ENCODE measurements around the gene ONECUT1. TPM values are rescaled to one million over a fixed set of nuclear protein-coding genes. Genes with fewer than 3 reads are reported as not detected.

ONECUT1 gene
- total and polyA plus RNA-seq, 10 of the 15 experiments (the other 5 are each of a cell fraction or from before 2014, with no cell fraction given) = 0.28 TPM; not detected in 9

DNA sequence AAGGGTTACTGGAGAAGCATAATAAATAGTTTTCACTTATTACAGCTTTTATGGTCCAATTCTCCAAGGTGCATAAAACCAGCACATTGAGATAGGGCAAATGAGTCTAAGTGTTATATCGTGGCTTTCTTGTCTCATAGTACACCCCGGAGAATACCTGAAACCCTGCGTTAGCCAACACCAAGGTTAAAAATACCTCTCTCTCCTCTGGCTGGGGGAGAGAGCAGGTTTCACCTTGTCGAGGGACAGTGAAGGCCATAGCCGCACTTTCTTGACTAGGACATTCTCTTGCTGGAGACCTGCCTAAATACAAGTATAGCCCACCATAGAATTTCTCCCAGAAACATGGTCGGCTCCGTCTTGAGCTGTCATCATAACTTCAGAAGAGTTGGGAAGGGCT lies 59.5 kb downstream of the ONECUT1 start (continued):
- TF ChIP-seq, protein P1, sequence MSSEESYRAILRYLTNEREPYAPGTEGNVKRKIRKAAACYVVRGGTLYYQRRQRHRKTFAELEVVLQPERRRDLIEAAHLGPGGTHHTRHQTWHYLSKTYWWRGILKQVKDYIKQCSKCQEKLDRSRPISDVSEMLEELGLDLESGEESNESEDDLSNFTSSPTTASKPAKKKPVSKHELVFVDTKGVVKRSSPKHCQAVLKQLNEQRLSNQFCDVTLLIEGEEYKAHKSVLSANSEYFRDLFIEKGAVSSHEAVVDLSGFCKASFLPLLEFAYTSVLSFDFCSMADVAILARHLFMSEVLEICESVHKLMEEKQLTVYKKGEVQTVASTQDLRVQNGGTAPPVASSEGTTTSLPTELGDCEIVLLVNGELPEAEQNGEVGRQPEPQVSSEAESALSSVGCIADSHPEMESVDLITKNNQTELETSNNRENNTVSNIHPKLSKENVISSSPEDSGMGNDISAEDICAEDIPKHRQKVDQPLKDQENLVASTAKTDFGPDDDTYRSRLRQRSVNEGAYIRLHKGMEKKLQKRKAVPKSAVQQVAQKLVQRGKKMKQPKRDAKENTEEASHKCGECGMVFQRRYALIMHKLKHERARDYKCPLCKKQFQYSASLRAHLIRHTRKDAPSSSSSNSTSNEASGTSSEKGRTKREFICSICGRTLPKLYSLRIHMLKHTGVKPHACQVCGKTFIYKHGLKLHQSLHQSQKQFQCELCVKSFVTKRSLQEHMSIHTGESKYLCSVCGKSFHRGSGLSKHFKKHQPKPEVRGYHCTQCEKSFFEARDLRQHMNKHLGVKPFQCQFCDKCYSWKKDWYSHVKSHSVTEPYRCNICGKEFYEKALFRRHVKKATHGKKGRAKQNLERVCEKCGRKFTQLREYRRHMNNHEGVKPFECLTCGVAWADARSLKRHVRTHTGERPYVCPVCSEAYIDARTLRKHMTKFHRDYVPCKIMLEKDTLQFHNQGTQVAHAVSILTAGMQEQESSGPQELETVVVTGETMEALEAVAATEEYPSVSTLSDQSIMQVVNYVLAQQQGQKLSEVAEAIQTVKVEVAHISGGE (CRISPR knock-in tag; IDR thresholded peaks at IDR 0.05) = no peak
- TF ChIP-seq, protein P2, sequence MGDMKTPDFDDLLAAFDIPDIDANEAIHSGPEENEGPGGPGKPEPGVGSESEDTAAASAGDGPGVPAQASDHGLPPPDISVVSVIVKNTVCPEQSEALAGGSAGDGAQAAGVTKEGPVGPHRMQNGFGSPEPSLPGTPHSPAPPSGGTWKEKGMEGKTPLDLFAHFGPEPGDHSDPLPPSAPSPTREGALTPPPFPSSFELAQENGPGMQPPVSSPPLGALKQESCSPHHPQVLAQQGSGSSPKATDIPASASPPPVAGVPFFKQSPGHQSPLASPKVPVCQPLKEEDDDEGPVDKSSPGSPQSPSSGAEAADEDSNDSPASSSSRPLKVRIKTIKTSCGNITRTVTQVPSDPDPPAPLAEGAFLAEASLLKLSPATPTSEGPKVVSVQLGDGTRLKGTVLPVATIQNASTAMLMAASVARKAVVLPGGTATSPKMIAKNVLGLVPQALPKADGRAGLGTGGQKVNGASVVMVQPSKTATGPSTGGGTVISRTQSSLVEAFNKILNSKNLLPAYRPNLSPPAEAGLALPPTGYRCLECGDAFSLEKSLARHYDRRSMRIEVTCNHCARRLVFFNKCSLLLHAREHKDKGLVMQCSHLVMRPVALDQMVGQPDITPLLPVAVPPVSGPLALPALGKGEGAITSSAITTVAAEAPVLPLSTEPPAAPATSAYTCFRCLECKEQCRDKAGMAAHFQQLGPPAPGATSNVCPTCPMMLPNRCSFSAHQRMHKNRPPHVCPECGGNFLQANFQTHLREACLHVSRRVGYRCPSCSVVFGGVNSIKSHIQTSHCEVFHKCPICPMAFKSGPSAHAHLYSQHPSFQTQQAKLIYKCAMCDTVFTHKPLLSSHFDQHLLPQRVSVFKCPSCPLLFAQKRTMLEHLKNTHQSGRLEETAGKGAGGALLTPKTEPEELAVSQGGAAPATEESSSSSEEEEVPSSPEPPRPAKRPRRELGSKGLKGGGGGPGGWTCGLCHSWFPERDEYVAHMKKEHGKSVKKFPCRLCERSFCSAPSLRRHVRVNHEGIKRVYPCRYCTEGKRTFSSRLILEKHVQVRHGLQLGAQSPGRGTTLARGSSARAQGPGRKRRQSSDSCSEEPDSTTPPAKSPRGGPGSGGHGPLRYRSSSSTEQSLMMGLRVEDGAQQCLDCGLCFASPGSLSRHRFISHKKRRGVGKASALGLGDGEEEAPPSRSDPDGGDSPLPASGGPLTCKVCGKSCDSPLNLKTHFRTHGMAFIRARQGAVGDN (IDR thresholded peaks at IDR 0.05) = no peak
- TF ChIP-seq SREBF2 (IDR thresholded peaks at IDR 0.05; ENCODE audit: low read length) (no peak), EZH2 (IDR thresholded peaks at IDR 0.05; ENCODE audit: borderline replicate concordance, control insufficient read depth, low read depth, low read length) (no peak), IKZF1 (conservative IDR thresholded peaks at IDR 0.05) (no peak)
